Measurements from ENCODE around the gene IP6K2. TPM values are rescaled to one million over a fixed set of nuclear protein-coding genes. Genes with fewer than 3 reads are reported as not detected.

Gene IP6K2
- total and polyA plus RNA-seq, 10 donors: 62.1 to 105 (median 77.0) TPM

DNA sequence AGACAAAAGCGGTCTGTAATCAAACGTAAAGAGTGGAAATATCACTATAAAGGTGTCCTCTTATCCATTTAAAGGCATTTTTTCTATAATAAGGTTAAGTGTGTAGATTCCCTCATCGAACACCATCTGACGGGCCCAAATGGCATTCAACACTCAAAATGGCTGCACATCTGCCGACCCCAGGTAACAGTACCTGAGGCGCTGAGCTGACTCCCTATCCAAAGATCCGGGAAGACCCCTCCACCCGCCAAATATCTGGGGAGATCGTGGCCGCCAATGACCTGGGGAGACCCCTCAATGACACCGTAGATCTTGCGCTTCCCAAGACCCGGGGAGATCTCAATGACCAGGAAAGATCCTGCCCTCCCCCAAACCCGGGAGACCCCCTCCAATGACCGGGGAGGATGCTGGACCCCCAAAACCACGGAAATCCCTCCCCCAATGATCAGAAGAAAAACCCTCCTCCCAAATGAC is 476 bp downstream of the IP6K2 start:
- DNase-seq: peak; percentile 77

DNA sequence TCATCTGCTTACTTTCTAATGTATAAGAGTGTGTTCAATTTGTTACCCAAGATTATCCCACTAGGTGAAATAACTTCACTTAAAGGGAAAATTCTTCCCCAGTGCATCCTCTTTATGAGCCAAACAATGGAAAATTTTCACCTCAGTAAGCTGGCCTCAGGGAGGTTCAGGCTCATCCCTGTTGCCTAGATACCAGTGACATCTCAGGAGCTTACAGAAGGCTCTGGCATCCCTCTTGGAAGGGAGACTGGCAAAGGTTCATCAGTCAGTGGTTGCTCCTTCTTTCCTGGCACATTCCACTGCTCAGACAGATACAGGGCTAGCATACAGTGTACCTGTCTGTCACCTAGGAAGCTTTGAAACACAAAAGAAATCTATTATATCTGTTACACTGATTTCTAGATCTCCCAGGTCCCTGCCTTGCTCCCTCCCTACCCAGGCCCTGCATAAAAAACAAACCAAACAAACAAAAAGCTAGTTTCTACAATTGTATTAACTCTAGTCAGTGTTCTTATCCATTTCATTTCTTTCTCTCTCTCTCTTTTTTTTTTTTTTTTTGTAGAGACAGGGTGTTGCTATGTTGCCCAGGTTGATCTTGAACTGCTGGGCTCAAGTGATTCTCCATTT is 1.7 kb downstream of the IP6K2 start:
- peak overlapping the region in 6 of 8 donors; percentile 65 to 89 (median 76) for H3K4me3 ChIP-seq
- H3K9me3 ChIP-seq: no peaks in the 10 kb centered on the region
- H3K36me3 ChIP-seq: peaks cover 0 to 50% (median 19%) of the 10 kb centered on the region in 6 donors
- peaks cover 25 to 70% (median 54%) of the 10 kb centered on the region in 6 donors for H3K4me1 ChIP-seq
- H3K27me3 ChIP-seq (replicated peaks in 1 of 7): no peaks in the 10 kb centered on the region
- intact Hi-C loops (cut with DNase I; ENCODE audit: low total_unique reads): no loop called here
- no peak for TF ChIP-seq POLR2AphosphoS5 (IDR thresholded peaks at IDR 0.05)
- TF ChIP-seq POLR2A (IDR thresholded peaks at IDR 0.05): no peak
- TF ChIP-seq, protein P1, sequence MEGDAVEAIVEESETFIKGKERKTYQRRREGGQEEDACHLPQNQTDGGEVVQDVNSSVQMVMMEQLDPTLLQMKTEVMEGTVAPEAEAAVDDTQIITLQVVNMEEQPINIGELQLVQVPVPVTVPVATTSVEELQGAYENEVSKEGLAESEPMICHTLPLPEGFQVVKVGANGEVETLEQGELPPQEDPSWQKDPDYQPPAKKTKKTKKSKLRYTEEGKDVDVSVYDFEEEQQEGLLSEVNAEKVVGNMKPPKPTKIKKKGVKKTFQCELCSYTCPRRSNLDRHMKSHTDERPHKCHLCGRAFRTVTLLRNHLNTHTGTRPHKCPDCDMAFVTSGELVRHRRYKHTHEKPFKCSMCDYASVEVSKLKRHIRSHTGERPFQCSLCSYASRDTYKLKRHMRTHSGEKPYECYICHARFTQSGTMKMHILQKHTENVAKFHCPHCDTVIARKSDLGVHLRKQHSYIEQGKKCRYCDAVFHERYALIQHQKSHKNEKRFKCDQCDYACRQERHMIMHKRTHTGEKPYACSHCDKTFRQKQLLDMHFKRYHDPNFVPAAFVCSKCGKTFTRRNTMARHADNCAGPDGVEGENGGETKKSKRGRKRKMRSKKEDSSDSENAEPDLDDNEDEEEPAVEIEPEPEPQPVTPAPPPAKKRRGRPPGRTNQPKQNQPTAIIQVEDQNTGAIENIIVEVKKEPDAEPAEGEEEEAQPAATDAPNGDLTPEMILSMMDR (IDR thresholded peaks at IDR 0.05 in 8 of 11, conservative IDR thresholded peaks at IDR 0.05 in 3 of 11): no peak
- no peak for DNase-seq
- H3K27ac ChIP-seq: peak overlapping the region in 1 of 8 donors; percentile 2

More for the DNA sequence above, 476 bp downstream of the IP6K2 start:
- TF ChIP-seq POLR2A (IDR thresholded peaks at IDR 0.05): no peak
- no peak for TF ChIP-seq POLR2AphosphoS5 (IDR thresholded peaks at IDR 0.05)
- H3K4me1 ChIP-seq: peaks cover 25 to 60% (median 48%) of the 10 kb centered on the region in 6 donors
- no peaks in the 10 kb centered on the region for H3K27me3 ChIP-seq (replicated peaks in 1 of 7)
- peak overlapping the region; percentile 76 to 94 (median 92) for H3K27ac ChIP-seq
- no peaks in the 10 kb centered on the region for H3K9me3 ChIP-seq
- H3K36me3 ChIP-seq: peaks cover 0 to 37% (median 10%) of the 10 kb centered on the region in 6 donors
- intact Hi-C loops (cut with DNase I; ENCODE audit: low total_unique reads): no loop called here
- 0 to 1% (median 0%) methylated on average over 16 of the region's 16 CpGs for WGBS, 5 donors
- peak overlapping the region; percentile 65 to 89 (median 78) for H3K4me3 ChIP-seq

DNA sequence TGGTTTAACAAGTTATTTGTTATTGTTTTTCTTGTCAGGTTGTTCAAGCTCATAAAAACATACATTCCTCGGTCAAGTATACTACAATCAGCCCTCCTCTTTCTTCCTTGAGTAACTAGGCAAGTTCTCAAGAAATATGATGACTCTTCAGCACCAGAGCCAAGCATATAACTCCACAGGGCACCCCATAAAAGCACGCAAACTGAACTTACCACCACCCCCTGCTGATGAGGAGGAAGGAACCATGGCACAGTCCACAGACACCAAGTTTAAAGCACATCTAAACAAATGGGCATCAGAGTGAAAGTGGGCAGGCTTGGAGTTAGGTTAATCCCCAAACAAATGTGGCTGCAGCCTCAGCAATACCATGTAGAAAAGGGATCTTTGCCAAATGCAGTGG is 5.3 kb downstream of the IP6K2 start:
- DNase-seq: no peak
- Histone ChIP-seq H3K4me1 (peaks cover 34 to 98% (median 78%) of the 10 kb centered on the region in 6 donors), H3K9me3 (no peaks in the 10 kb centered on the region), H3K4me3 (no peak overlapping the region), H3K27ac (no peak overlapping the region), H3K36me3 (peaks cover 0 to 86% (median 31%) of the 10 kb centered on the region in 6 donors), H3K27me3 (replicated peaks in 1 of 7) (no peaks in the 10 kb centered on the region)
- 84 to 96% (median 89%) methylated on average over 2 of the region's 2 CpGs for WGBS, 5 donors
- intact Hi-C loops (cut with DNase I; ENCODE audit: low total_unique reads): no loop called here
- TF ChIP-seq POLR2A (IDR thresholded peaks at IDR 0.05) (no peak), POLR2AphosphoS5 (IDR thresholded peaks at IDR 0.05) (no peak)
- TF ChIP-seq, protein P1 (IDR thresholded peaks at IDR 0.05 in 8 of 11, conservative IDR thresholded peaks at IDR 0.05 in 3 of 11): no peak

DNA sequence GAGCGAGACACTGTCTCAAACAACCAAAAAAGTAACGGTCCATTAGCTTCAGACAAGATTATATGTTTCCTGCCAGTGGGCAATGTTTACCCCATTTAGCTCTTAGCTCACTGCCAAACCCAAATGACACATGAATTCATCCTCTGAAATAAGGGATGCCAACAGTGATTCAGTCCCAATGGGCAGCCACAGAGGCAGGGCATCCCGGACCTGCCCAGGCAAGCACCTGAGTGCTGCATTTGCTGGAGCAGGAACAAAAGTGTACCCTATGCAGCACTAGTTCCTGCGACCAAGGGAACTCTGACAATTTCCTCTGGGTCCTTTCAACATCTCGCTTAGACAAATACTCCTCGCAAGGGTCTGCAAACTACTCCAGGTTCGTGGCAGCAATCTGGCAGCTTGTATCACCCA is 8.0 kb downstream of the IP6K2 start:
- intact Hi-C loops (cut with DNase I; ENCODE audit: low total_unique reads): no loop called here
- Histone ChIP-seq H3K36me3 (peaks cover 0 to 98% (median 37%) of the 10 kb centered on the region in 6 donors), H3K27ac (peak overlapping the region in 1 of 8 donors; percentile 21), H3K4me3 (no peak overlapping the region), H3K27me3 (replicated peaks in 1 of 7) (no peaks in the 10 kb centered on the region), H3K9me3 (no peaks in the 10 kb centered on the region), H3K4me1 (peaks cover 19 to 94% (median 59%) of the 10 kb centered on the region in 6 donors)
- WGBS, 5 donors: 72 to 80% (median 76%) methylated on average over 7 of the region's 7 CpGs
- DNase-seq: no peak
- TF ChIP-seq, protein P1 (IDR thresholded peaks at IDR 0.05 in 8 of 11, conservative IDR thresholded peaks at IDR 0.05 in 3 of 11): no peak
- TF ChIP-seq POLR2AphosphoS5 (IDR thresholded peaks at IDR 0.05) (no peak), POLR2A (IDR thresholded peaks at IDR 0.05) (no peak)
